ENCODE measurements around the gene HDAC11. TPM values are rescaled to one million over a fixed set of nuclear protein-coding genes. Genes with fewer than 3 reads are reported as not detected.

HDAC11 gene
- total and polyA plus RNA-seq, 10 of the 15 experiments (the other 5 are each of a cell fraction or from before 2014, with no cell fraction given) = 0.04 to 0.76 (median 0.22) TPM; not detected in 1

GRCh38 chr3:13536432-13536831 is 56.3 kb downstream of the HDAC11 start (continued):
- TF ChIP-seq PML (IDR thresholded peaks at IDR 0.05; ENCODE audit: low read length) (no peak), HDAC2 (IDR thresholded peaks at IDR 0.05) (no peak), JUND (IDR thresholded peaks at IDR 0.05; ENCODE audit: low read depth, low read length) (no peak), TCF3 (IDR thresholded peaks at IDR 0.05; ENCODE audit: borderline replicate concordance, insufficient read depth, low read depth, low read length) (no peak), JUNB (IDR thresholded peaks at IDR 0.05) (no peak), EP300 (IDR thresholded peaks at IDR 0.05; ENCODE audit: borderline replicate concordance in 1 of 2, control insufficient read depth in 1 of 2, low read depth in 2 of 2, low read length in 2 of 2) (no peak), NRF1 (conservative IDR thresholded peaks at IDR 0.05; ENCODE audit: low read depth, low read length) (no peak), NKRF (conservative IDR thresholded peaks at IDR 0.05) (no peak)

DNA sequence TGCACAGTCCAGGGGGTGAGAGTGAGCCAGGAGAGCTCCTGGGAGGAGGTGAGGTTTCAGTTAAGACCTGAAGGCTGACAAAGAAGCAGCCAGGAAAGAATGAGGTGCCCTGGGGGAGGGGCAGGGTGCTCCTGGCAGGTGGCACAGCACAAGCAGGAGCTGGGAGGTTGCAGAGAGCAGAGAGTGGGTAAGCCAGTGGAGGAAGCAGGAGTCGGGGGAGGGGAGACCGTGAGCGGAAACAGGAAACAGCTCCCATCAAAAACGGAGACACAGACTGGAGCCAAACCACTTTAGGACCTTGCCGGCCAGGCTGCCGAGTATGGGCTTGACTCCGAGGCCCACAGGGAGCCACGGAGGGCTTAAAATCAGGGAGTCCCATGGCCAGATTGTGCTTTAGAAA is 56.7 kb downstream of the HDAC11 start:
- FAIRE-seq = no peak
- CTCF ChIA-PET = no interaction called here
- no peak overlapping the region for H2AFZ ChIP-seq (ENCODE audit: control insufficient read depth, low read depth, low read length)
- no peak for TF ChIP-seq SMAD5 (IDR thresholded peaks at IDR 0.05; ENCODE audit: low read depth)
- TF ChIP-seq, protein P1, sequence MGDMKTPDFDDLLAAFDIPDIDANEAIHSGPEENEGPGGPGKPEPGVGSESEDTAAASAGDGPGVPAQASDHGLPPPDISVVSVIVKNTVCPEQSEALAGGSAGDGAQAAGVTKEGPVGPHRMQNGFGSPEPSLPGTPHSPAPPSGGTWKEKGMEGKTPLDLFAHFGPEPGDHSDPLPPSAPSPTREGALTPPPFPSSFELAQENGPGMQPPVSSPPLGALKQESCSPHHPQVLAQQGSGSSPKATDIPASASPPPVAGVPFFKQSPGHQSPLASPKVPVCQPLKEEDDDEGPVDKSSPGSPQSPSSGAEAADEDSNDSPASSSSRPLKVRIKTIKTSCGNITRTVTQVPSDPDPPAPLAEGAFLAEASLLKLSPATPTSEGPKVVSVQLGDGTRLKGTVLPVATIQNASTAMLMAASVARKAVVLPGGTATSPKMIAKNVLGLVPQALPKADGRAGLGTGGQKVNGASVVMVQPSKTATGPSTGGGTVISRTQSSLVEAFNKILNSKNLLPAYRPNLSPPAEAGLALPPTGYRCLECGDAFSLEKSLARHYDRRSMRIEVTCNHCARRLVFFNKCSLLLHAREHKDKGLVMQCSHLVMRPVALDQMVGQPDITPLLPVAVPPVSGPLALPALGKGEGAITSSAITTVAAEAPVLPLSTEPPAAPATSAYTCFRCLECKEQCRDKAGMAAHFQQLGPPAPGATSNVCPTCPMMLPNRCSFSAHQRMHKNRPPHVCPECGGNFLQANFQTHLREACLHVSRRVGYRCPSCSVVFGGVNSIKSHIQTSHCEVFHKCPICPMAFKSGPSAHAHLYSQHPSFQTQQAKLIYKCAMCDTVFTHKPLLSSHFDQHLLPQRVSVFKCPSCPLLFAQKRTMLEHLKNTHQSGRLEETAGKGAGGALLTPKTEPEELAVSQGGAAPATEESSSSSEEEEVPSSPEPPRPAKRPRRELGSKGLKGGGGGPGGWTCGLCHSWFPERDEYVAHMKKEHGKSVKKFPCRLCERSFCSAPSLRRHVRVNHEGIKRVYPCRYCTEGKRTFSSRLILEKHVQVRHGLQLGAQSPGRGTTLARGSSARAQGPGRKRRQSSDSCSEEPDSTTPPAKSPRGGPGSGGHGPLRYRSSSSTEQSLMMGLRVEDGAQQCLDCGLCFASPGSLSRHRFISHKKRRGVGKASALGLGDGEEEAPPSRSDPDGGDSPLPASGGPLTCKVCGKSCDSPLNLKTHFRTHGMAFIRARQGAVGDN (IDR thresholded peaks at IDR 0.05) = no peak
- no peak for TF ChIP-seq ZNF24 (IDR thresholded peaks at IDR 0.05)
- TF ChIP-seq SRF (IDR thresholded peaks at IDR 0.05; ENCODE audit: low read depth in 2 of 2, low read length in 2 of 2) = no peak
- TF ChIP-seq ZBED1 (IDR thresholded peaks at IDR 0.05; ENCODE audit: borderline replicate concordance) = no peak
- no peak for TF ChIP-seq CTCF (IDR thresholded peaks at IDR 0.05 in 2 of 3, conservative IDR thresholded peaks at IDR 0.05 in 1 of 3; ENCODE audit: control insufficient read depth in 2 of 3, extremely low read depth in 1 of 3, insufficient read depth in 1 of 3, low read depth in 3 of 3, low read length in 3 of 3)

More for the DNA sequence above, 56.7 kb downstream of the HDAC11 start:
- H3K79me2 ChIP-seq (ENCODE audit: control insufficient read depth, insufficient read depth, low read length) = no peaks in the 10 kb centered on the region
- H3K27ac ChIP-seq (ENCODE audit: control insufficient read depth, insufficient read depth) = no peak overlapping the region
- no peak overlapping the region for H3K9ac ChIP-seq (ENCODE audit: control insufficient read depth, insufficient read depth, low read length)
- H3K4me2 ChIP-seq (ENCODE audit: control insufficient read depth, insufficient read depth) = no peak overlapping the region
- SMC1A ChIA-PET (ENCODE audit: uncharacterized antibody, unreplicated experiment) = no interaction called here
- H3K27me3 ChIP-seq (replicated peaks in 1 of 2; ENCODE audit: control insufficient read depth in 2 of 2, insufficient read depth in 2 of 2, low read length in 1 of 2) = peaks cover 0 to 4% of the 10 kb centered on the region in 2 experiments; a peak in 2 of 4 replicates
- no TSS peak for BruUV-seq (replicated peaks)
- DNase-seq (ENCODE audit: low read depth, low spot score) = no peak
- ATAC-seq = no peak
- POLR2A ChIA-PET = no interaction called here
- 27% methylated on average over 8 of the region's 8 CpGs for WGBS (ENCODE audit: insufficient coverage, insufficient replicate concordance, low lambda C conversion rate, missing lambda C conversion rate)
- intact Hi-C loops (cut with micrococcal nuclease; ENCODE audit: unreplicated experiment) (no loop called here), in situ Hi-C loops (cut with MboI) (no loop called here)
- no peak overlapping the region for H3K4me3 ChIP-seq
- no peaks in the 10 kb centered on the region for H3K4me1 ChIP-seq (ENCODE audit: control insufficient read depth, insufficient read depth, low read length)
- H4K20me1 ChIP-seq (ENCODE audit: control insufficient read depth, insufficient read depth) = no peaks in the 10 kb centered on the region
- no peaks in the 10 kb centered on the region; the same call in 2 of the 3 replicates for H3K9me3 ChIP-seq (replicated peaks; ENCODE audit: control insufficient read depth, insufficient read depth, low read length)
- RAD21 ChIA-PET (ENCODE audit: unreplicated experiment) = no interaction called here
- no peaks in the 10 kb centered on the region for H3K36me3 ChIP-seq (ENCODE audit: control insufficient read depth in 2 of 2, insufficient read depth in 2 of 2, low read length in 1 of 2)
